GM12801 (cell line): Measurements from ENCODE around the gene FRMD6.

Source experiments
- TF ChIP-seq, protein P1 (sequence below): IDR thresholded peaks from one replicate; pipeline ENCODE4 v1.5.1; 2011; ENCODE audit warnings: control low read depth; ENCODE audit not compliant: insufficient read length; ENCODE audit errors: extremely low read depth

FRMD6 gene

DNA sequence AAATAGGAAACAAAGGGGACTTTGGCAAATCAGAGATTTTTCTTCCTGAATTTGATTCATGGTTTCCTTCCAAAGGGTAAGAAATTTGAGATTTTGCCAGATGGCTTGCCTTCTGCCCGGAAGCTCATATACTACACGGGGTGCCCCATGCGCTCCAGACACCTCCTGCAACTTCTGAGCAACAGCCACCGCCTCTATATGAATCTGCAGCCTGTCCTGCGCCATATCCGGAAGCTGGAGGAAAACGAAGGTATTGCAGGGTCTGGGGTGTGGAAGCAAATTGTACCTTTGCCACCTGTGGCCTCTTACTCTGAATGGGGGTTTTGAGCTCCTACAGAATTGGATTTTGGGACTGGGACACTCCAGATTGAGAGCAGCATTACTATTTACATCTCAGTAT is 63.5 kb downstream of the FRMD6 start:
- TF ChIP-seq, protein P1, sequence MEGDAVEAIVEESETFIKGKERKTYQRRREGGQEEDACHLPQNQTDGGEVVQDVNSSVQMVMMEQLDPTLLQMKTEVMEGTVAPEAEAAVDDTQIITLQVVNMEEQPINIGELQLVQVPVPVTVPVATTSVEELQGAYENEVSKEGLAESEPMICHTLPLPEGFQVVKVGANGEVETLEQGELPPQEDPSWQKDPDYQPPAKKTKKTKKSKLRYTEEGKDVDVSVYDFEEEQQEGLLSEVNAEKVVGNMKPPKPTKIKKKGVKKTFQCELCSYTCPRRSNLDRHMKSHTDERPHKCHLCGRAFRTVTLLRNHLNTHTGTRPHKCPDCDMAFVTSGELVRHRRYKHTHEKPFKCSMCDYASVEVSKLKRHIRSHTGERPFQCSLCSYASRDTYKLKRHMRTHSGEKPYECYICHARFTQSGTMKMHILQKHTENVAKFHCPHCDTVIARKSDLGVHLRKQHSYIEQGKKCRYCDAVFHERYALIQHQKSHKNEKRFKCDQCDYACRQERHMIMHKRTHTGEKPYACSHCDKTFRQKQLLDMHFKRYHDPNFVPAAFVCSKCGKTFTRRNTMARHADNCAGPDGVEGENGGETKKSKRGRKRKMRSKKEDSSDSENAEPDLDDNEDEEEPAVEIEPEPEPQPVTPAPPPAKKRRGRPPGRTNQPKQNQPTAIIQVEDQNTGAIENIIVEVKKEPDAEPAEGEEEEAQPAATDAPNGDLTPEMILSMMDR: no peak

DNA sequence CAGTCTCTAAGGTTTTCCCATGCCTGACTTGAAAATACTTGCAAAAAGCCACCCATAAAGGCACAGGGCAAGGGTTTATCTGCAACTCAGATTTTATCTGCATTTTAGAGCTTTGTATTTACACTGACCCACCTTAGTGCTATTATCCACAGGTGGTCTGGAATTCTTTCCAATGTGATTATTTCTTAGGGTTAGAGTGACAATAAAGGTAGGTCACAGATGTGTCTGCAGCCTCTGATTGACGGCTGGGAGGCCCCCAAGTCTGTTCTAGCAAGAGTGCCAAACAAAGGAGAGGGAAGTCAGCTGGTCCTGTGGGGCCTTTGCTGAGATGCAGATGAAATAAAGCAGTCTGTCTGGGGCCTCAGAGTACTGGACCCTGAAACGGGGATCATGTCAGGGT is 64.0 kb downstream of the FRMD6 start:
- TF ChIP-seq, protein P1: no peak

- TF ChIP-seq, protein P1: no peak
These were observed 64.9 kb downstream of the FRMD6 start for GRCh38 chr14:51716610-51717009.

DNA sequence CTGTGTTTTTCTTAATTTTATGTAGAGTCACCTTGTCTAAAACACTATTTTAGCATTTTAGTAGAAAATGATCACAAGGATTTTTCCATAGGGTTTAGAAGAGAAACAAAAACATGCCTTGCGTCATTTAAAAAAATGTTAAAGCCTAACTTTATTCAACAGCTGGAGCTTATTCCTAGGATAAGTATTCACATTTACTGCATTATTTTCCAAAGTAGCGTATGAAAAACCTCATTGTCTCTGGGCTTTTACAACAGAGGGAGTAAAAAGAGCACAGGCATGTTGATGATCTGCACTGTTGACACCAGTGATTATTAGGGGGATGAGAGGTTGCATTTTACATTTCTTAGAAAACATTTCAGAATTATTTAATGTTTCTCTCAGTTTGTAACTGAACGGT is 66.1 kb downstream of the FRMD6 start:
- TF ChIP-seq, protein P1: no peak

DNA sequence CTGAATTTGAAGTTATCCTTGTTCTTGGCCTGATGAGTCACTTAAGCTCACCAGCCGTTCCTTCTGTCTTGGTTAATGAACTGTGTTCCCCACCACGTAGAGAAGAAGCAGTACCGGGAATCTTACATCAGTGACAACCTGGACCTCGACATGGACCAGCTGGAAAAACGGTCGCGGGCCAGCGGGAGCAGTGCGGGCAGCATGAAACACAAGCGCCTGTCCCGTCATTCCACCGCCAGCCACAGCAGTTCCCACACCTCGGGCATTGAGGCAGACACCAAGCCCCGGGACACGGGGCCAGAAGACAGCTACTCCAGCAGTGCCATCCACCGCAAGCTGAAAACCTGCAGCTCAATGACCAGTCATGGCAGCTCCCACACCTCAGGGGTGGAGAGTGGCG is 68.2 kb downstream of the FRMD6 start:
- TF ChIP-seq, protein P1: no peak

DNA sequence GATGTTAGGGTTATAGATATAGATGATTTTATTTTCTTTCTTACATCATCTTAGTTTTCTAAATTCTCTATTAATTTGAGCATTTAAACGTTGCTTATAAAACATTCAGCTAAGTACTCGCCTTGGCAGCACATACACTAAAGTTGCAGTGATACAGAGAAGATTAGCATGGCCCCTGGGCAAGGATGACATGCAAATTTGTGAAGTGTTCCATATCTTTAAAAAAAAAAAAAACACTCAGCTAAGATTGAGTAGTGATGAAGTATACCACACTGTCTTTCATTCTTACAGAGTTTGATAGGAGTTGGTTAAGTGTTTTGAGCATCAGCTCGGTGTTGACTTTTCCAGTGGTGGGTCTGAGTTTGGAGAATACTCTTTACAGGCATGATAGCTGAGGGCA is 72.3 kb downstream of the FRMD6 start:
- TF ChIP-seq, protein P1: no peak

GRCh38 chr14:51724650-51725049 is 72.9 kb downstream of the FRMD6 start:
- TF ChIP-seq, protein P1: no peak

DNA sequence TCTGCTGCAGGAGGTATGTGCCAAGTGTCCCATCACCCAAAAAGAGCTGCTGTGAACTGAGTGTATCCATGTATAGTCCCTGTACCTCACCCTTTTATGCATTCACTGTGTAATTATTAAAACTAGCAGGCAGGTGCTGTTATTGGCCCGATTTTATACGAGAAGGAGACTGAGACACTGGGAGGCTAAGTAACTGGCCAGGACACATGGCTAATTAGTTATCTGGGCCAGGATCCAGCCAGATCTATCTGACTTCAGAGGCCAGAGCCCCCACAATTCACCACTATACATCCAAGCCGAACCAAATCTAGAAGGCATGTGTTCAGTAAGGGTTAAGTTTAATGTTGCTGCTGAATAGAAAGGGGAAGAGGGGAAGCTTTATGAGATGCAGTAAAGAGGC is 73.4 kb downstream of the FRMD6 start:
- TF ChIP-seq, protein P1: no peak
